Tibial nerve (tissue), 4 donors: Measurements from ENCODE around the gene MIP. TPM values are rescaled to one million over a fixed set of nuclear protein-coding genes. Genes with fewer than 3 reads are reported as not detected.
"Not testable (repeated sequence)": the region's sequence is repeated elsewhere in the genome, so short reads cannot be mapped to it uniquely, and the experiment has no call there.

Source experiments
- DNase-seq, 2 donors: peaks; one replicate each; pipeline ENCODE4 v3.0.0-alpha.2; 2019; ENCODE audit warnings: low spot score in 2 of 2
- H3K27ac ChIP-seq, 4 donors: fragments of 200-600 bp; sonication (generic) in 3 of 4; one replicate each; pipeline ENCODE4 v1.5.1; 2017 to 2019; ENCODE audit warnings: mild to moderate bottlenecking in 1 of 4
- H3K27me3 ChIP-seq, 2 donors: fragments of 200-600 bp; sonication (generic) in 1 of 2; one replicate each; pipeline versions ENCODE4 v1.5.1 to v1.6.0; 2017 to 2019
- H3K36me3 ChIP-seq, 3 donors: fragments of 200-600 bp; sonication (generic); one replicate each; pipeline ENCODE4 v1.5.1; 2018 to 2019
- H3K4me1 ChIP-seq, 4 donors: fragments of 200-600 bp; sonication (generic) in 3 of 4; one replicate each; pipeline ENCODE4 v1.5.1; 2017 to 2019
- H3K4me3 ChIP-seq, 4 donors: fragments of 200-600 bp; sonication (generic) in 3 of 4; one replicate each; pipeline ENCODE4 v1.5.1; 2017 to 2019; ENCODE audit warnings: mild to moderate bottlenecking in 1 of 4, moderate library complexity in 1 of 4
- H3K9me3 ChIP-seq, 4 donors: fragments of 200-600 bp; sonication (generic) in 3 of 4; one replicate each; pipeline ENCODE4 v1.5.1; 2017 to 2019
- CTCF ChIP-seq, 5 experiments: fragments of 200-600 bp in 3 of 5; fragments of 450-650 bp in 2 of 5; sonication (generic) in 3 of 5; IDR thresholded peaks; one replicate each; pipeline ENCODE4 v1.5.1; 2016 to 2019; ENCODE audit warnings: antibody characterized with exemption in 5 of 5, mild to moderate bottlenecking in 3 of 5, moderate library complexity in 2 of 5
- EP300 ChIP-seq, 2 donors: sonication (generic); formaldehyde crosslinking; IDR thresholded peaks; one replicate each; pipeline ENCODE4 v1.6.1; 2017; ENCODE audit warnings: antibody characterized with exemption in 2 of 2, mild to moderate bottlenecking in 1 of 2
- POLR2A ChIP-seq, 2 donors: fragments of 450-650 bp; IDR thresholded peaks; one replicate each; pipeline ENCODE4 v1.6.1; 2017; ENCODE audit warnings: antibody characterized with exemption in 2 of 2, mild to moderate bottlenecking in 2 of 2, moderate library complexity in 2 of 2
- WGBS, 2 donors: methylation state at CpG; one replicate each; pipeline ENCODE4 v1.1.5; 2018; 5-methylcytosine and 5-hydroxymethylcytosine counted together
- total RNA-seq, 4 donors: library from RNA; depleted of rRNA; stranded (reverse); fragments of >200 nt; gene quantifications; one replicate each; pipeline ENCODE4 v1.1.0, GENCODE V29; 2016

MIP gene
- total RNA-seq: not detected

- H3K27ac ChIP-seq: no peak within 1 kb of the TSS
- WGBS, 2 donors: 81 to 90% methylated on average over 5 of the region's 5 CpGs
- no peaks in the 10 kb centered on the region for H3K9me3 ChIP-seq
- no peak within 1 kb of the TSS for H3K4me3 ChIP-seq
- DNase-seq: no peak
- no peaks in the 10 kb centered on the region for H3K27me3 ChIP-seq
- peaks cover 0 to 3% (median 0%) of the 10 kb centered on the region in 4 donors for H3K4me1 ChIP-seq
- no peak for TF ChIP-seq POLR2A (IDR thresholded peaks at IDR 0.05)
- H3K36me3 ChIP-seq: no peaks in the 10 kb centered on the region
These were observed at the start of gene MIP for GRCh38 chr12:56454557-56454956. Gene MIP, minus strand, starts transcription at chr12:56454657. Its CDS starts 44 bp downstream, at chr12:56454613.

GRCh38 chr12:56499879-56500278, 45.4 kb upstream of the MIP start:
- H3K4me1 ChIP-seq, H3K36me3 ChIP-seq, DNase-seq, H3K9me3 ChIP-seq, H3K4me3 ChIP-seq, H3K27me3 ChIP-seq, H3K27ac ChIP-seq: not testable (repeated sequence)
- 82% methylated on average over 13 of the region's 13 CpGs for WGBS, 2 donors

GRCh38 chr12:56499452-56499851, 45.0 kb upstream of the MIP start:
- not testable (repeated sequence) for H3K4me1 ChIP-seq, DNase-seq, H3K36me3 ChIP-seq, H3K27ac ChIP-seq, H3K27me3 ChIP-seq, H3K4me3 ChIP-seq, H3K9me3 ChIP-seq
- WGBS, 2 donors: 64 to 71% methylated on average over 9 of the region's 9 CpGs

GRCh38 chr12:56498126-56498902, 43.9 kb upstream of the MIP start:
- H3K27me3 ChIP-seq, H3K4me3 ChIP-seq, H3K4me1 ChIP-seq, H3K9me3 ChIP-seq, H3K27ac ChIP-seq, DNase-seq, H3K36me3 ChIP-seq: not testable (repeated sequence)
- WGBS, 2 donors: 78 to 84% methylated on average over 14 of the region's 14 CpGs

- WGBS, 2 donors: 8 to 12% methylated on average over 15 to 17 of the region's 17 CpGs
- H3K4me3 ChIP-seq: peak overlapping the region in 1 of 4 donors; percentile 7
- H3K9me3 ChIP-seq: not testable (repeated sequence)
These were observed 42.2 kb upstream of the MIP start for GRCh38 chr12:56496704-56497103.

GRCh38 chr12:56494481-56494880, 40.0 kb upstream of the MIP start:
- not testable (repeated sequence) for DNase-seq, H3K27ac ChIP-seq, H3K36me3 ChIP-seq, H3K9me3 ChIP-seq, H3K4me1 ChIP-seq, H3K4me3 ChIP-seq
- 84 to 88% methylated on average over 7 to 10 of the region's 27 CpGs for WGBS, 2 donors
- H3K27me3 ChIP-seq: peaks cover 0 to 20% of the 10 kb centered on the region in 2 donors

More at GRCh38 chr12:56496704-56497103, 42.2 kb upstream of the MIP start:
- TF ChIP-seq CTCF (IDR thresholded peaks at IDR 0.05): peak in 4 of 5 experiments; percentile 17 to 47 (median 31)
- not testable (repeated sequence) for H3K36me3 ChIP-seq, H3K27ac ChIP-seq, H3K4me1 ChIP-seq, H3K27me3 ChIP-seq
- peak; percentile 44 to 70 for DNase-seq

- not testable (repeated sequence) for H3K27ac ChIP-seq, H3K36me3 ChIP-seq, H3K4me1 ChIP-seq, H3K9me3 ChIP-seq, DNase-seq, H3K4me3 ChIP-seq
- peaks cover 0 to 21% of the 10 kb centered on the region in 2 donors for H3K27me3 ChIP-seq
- WGBS, 2 donors: 93 to 95% methylated on average over 14 of the region's 15 CpGs
These were observed 39.6 kb upstream of the MIP start for GRCh38 chr12:56494106-56494415.

GRCh38 chr12:56493409-56494105, 39.1 kb upstream of the MIP start:
- H3K27me3 ChIP-seq: peaks cover 0 to 21% of the 10 kb centered on the region in 2 donors
- H3K27ac ChIP-seq, DNase-seq, H3K4me3 ChIP-seq, H3K4me1 ChIP-seq, H3K9me3 ChIP-seq, H3K36me3 ChIP-seq: not testable (repeated sequence)
- 81 to 89% methylated on average over 19 to 22 of the region's 31 CpGs for WGBS, 2 donors

- H3K36me3 ChIP-seq: no peaks in the 10 kb centered on the region
These were observed 35.9 kb upstream of the MIP start for GRCh38 chr12:56490360-56490759.

More at GRCh38 chr12:56490360-56490759, 35.9 kb upstream of the MIP start:
- H3K27me3 ChIP-seq: peaks cover 0 to 21% of the 10 kb centered on the region in 2 donors
- peaks cover 0 to 20% (median 7%) of the 10 kb centered on the region in 4 donors for H3K4me1 ChIP-seq
- no peak for DNase-seq
- no peak overlapping the region for H3K27ac ChIP-seq
- no peak for TF ChIP-seq CTCF (IDR thresholded peaks at IDR 0.05)
- TF ChIP-seq EP300 (IDR thresholded peaks at IDR 0.05): no peak
- TF ChIP-seq POLR2A (IDR thresholded peaks at IDR 0.05): no peak
- no peak overlapping the region for H3K4me3 ChIP-seq
- H3K9me3 ChIP-seq: no peaks in the 10 kb centered on the region
